ENCODE results near the gene C11orf58. TPM values are rescaled to one million over a fixed set of nuclear protein-coding genes. Genes with fewer than 3 reads are reported as not detected.

C11orf58 gene
- total RNA-seq (2014; rRNA removed) = 175 and 176 TPM in 2 replicates
- 173 TPM for polyA plus RNA-seq (2012)

- peak; percentile 96 for DNase-seq (ENCODE audit: low read depth)
These were observed at the start of gene C11orf58 for GRCh38 chr11:16738193-16738946. C11orf58 (plus strand) TSS chr11:16738647; CDS start chr11:16738779, 132 bp downstream.

DNA sequence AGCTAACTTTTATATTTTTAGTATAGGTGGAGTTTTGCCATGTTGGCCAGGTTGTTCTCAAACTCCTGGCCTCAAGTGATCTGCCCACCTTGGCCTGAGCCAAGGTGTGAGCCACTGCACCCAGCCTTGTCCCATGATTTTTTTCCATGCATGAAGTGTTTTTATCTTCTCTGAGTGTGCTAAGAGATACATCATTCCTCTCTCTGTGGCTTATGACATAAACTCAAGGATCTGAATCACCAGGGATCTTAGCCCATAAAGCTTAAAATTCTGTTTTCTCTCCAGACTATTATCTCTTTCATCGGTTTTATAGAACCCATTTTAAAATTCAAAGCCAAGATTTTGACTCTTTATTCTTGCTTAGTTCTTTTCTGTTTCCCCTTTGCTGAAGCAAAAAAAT, 48.4 kb upstream of the C11orf58 start:
- no peak for DNase-seq (ENCODE audit: low read depth)

- DNase-seq (ENCODE audit: low read depth) = no peak
These were observed 34.7 kb upstream of the C11orf58 start for GRCh38 chr11:16703795-16704194.

DNA sequence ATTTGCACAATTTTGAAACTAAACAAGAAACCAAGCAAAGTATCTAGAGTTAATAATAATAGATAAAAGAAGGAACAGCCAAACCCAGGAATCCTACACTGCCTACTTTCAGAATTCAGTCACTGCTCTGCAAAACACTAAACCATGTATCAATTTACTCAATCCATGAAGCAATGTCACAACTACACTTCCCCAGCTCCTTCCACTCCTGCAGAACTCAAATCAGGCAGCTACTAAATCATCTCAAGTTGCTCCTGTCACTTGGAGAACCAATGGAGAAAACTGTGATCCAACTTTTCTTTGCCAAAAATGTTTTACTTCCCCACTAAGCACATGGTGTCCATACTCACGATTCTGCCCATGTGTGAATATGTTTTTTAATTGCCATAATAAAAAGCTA, 24.9 kb upstream of the C11orf58 start:
- no peak for DNase-seq (ENCODE audit: low read depth)

DNA sequence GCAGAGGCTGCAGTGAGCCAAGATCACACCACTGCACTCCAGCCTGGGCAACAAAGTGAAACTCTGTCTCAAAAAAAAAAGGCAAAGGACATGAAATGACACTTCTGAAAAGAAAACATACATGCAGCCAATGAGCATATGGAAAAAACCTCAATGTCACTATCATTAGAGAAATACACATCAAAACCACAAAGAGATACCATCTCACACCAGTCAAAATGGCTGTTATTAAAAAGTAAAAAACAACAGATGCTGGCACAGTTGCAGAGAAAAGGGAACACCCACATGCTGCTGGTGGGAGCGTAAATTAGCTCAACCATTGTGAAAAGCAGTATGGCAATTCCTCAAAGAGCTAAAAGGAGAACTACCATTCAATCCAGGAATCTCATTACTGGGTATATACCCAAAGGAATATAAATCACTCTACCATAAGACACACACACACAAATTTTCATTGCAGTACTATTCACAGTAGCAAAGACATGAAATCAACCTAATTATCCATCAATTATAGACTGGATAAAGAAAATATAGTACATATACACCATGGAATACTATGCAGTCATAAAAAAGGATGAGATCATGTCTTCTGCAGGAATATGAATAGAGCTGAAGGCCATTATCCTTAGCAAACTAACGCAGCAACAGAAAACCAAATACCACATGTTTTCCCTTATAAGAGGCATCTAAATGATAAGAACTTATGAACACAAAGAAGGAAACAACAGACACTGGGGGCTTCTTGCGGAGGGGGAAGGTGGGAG, 15.7 kb upstream of the C11orf58 start:
- no peak for DNase-seq (ENCODE audit: low read depth)

- DNase-seq (ENCODE audit: low read depth) = no peak
These were observed 10.6 kb upstream of the C11orf58 start for GRCh38 chr11:16727806-16728205.

DNA sequence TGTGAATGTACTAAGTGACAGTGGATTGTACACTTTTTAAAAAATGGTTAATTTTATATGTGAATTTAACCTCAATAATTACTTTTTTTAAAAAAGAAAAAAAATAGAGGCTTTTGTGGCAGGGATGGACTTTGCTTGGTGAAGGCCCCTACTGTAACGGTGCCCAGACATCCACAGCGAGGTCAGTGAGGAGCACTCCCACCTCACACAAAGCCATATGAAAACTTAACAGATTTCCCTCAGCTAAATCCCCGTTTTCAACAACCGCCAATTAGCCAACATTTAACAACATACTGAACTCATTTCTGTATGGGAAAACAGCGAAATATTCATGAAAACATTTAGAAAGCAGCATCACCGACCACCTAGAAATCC, 642 bp upstream of the C11orf58 start:
- DNase-seq (ENCODE audit: low read depth) = no peak

DNA sequence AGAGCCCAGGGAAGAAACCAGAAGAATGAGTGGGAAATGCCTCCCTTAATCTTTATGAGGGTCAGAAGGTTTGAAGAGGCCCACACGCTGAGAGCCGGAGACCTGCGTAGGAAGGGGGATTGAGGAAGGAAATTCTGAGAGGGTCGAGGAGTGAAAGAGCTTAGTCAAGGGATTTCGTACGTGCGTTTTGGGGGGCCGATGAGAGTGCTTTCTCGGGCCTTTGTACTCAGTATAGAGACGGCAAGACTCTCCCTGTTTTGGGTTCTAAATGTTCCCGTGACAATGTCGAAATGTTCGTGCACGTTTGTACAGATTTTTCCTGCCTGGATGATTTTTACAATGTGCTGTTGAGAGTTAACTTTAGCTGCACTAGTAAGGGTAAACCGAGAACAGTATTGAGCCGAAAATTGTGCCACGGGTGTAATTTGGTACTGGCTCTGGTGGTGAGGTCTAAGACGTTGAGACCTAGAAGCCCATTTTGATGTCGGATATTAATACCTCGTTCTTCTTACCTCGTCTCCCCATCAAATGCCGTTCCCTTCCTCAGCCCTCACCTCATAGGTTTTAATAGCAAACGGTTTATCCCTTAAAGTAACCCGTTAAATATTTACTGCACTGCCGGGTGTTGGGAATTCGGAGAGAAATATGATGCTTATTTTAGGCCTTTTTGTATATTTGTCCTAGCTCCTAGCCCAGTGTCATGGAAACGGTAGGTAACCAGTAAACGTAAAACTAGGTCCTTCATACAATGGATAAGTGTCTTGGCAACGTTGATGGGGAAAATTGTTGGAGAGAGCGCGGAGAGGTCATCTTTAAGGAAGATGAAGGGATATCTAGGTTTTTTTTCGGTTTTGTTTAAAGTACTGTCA, 734 bp downstream of the C11orf58 start:
- DNase-seq (ENCODE audit: low read depth) = peak; percentile 14

DNA sequence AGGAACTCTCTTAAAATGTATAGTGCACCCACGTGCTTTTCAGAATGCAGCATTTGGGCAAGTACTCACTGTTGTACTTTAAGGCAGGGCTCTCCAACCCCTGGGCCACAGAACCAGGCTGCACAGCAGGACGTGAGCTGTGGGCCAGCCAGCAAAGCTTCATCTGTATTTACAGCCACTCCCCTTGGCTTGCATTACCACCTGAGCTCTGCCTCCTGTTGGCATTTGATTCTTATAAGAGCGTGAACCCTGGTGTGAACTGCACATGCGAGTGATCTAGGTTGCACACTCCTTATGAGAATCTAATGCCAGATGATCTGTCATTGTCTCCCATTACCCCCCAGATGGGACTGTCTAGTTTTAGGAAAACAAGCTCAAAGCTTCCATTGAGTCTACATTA, 3.0 kb downstream of the C11orf58 start:
- no peak for DNase-seq (ENCODE audit: low read depth)

DNA sequence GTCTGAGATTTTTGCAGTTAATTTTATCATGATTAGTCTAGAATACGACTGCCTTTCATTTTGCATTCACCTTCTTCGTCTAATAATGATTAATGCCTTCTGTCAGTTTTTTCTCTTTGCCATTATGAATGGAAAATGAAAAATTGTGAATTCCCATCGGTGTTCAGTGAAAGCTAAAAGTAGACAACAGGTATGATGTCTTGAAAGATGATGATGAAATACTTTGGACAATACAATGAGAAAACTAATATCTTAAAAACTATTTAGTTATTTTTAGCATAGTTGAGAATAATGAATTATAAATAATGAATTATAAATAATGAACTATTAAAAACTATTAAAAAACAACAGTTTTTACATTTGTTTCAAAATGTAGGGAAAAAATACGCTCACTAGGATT, 5.0 kb downstream of the C11orf58 start:
- DNase-seq (ENCODE audit: low read depth) = no peak

- DNase-seq (ENCODE audit: low read depth) = no peak
These were observed 5.8 kb downstream of the C11orf58 start for GRCh38 chr11:16744128-16744725.

- DNase-seq (ENCODE audit: low read depth) = no peak
These were observed 7.6 kb downstream of the C11orf58 start for GRCh38 chr11:16745950-16746605.

- DNase-seq (ENCODE audit: low read depth) = no peak
These were observed 10.6 kb downstream of the C11orf58 start for GRCh38 chr11:16749092-16749491.

- no peak for DNase-seq (ENCODE audit: low read depth)
These were observed 11.2 kb downstream of the C11orf58 start for GRCh38 chr11:16749666-16750065.

DNA sequence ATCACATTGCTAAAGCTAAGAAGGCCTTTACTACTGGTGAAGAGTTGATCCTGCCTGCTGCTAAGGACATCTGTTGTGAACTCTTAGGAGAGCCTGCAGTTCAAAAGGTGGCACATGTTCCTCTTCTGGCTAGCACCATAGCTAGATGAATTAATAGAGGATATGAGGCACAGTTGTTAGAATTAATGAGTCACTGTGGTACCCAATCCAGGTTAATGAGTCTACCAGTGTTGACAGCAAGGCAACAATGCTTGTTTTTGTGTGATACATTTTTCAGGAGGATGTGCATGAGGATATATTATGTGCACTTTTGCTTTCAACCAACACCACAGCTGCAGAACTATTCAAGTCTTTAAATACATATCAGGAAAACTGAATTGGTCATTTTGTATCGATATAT, 12.0 kb downstream of the C11orf58 start:
- DNase-seq (ENCODE audit: low read depth) = peak; percentile 20

DNA sequence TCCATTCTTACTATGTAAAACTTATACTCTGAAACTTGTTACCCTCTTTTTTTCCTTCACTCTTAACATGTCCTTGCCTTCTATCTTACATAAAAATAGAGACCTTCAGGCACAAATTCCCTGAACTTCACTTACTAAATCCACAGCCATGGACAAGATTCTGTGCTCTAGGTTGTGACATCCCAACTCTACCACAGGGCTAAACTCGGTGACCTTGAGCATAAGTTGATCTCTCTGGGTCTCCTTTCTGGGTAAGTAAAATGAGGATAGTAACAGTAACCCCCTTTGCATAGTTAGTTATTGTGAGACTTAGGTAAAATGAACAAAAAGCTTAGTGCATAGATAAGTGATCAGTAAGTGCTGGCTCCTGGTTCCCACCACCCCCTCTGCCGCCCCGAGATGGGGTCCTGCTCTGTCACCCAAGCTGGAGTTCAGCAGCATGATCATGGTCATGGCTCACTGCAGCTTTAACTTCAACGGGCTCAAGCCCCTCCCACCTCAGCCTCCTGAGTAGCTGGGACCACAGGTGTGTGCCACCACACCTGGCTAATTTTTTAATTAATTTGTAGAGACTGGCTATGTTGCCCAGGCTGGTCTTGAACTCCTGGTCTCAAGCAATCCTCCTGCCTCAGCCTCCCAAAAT, 20.1 kb downstream of the C11orf58 start:
- no peak for DNase-seq (ENCODE audit: low read depth)

DNA sequence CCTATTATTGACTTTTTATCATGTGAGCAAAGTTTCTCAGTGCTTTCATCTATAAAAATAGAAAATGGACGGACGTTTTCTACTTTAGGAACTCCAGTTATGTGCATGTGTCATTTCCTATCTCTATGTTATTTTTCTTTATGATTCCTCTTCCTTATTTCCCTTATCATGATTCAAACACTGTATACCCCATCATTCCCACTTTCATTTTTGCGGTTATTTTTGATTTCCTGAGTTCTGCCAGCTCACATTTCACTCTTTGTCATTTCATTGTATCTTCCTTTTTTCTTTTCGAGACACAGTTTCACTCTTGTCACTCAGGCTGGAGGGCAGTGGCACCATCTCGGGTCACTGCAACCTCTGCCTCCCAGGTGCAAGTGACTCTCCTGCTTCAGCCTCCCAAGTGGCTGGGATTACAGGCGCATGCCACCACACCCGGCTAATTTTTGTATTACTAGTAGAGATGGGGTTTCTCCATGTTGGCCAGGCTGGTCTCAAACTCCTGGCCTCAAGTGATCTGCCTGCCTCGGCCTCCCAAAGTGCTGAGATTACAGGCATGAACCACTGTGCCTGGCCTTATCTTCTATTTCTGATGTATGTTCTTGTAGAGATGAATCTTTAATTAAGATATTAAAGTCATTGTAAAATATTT, 21.5 kb downstream of the C11orf58 start:
- DNase-seq (ENCODE audit: low read depth) = peak; percentile 6

DNA sequence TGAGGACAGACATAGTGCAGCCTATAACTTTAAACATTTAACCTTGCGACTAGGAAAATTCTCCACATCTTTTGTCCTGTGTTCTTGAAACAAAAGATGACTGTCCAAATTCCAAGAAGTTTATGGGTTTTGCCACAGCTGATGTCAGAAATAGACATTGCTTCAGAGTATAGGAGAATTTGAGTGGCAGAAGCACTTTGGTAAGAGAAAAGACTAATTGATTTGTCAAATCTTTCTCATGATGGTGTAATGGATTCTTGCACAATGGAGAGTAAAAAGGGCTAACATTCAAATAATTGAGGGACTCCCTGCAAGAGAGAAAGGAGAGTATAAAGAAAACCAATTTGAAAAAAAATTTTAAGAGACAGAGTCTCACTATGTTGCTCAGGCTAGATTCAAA, 25.3 kb downstream of the C11orf58 start:
- no peak for DNase-seq (ENCODE audit: low read depth)

DNA sequence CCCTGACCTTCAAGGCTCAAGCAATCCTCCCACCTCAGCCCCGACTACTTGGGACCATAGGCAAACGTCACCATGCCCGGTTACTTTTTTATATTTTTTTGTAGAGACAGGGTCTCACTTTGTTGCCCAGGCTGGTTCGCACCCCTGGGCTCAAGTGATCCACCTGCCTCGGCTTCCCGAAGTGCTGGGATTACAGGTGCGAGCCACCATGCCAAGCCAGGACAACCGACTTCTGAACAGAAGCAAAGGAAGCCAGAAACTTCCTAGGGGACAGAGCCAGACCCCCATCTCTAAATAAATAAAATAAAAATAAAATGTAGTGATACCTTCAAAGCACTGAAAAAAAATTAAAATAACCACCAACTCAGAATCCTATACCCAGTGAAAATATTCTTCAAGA, 26.4 kb downstream of the C11orf58 start:
- DNase-seq (ENCODE audit: low read depth) = no peak

DNA sequence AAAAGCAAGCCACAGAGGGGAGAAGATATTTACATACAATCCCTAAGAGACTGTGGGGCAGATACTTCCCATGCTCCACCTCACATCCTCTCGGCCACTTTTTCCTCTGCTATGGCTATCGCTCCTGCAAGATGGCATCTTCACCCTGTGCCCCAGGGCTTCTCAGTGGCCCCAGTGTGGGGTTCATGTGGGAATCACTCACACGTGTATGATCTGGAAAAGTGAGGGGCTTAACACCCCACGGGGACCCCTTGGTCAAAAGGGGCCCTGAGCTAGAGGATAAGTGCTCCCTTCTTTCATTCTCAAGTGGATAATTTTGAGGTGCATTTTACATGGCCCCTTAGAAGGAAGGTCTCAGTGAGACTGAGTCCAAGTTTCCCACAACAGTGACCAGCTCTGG, 28.7 kb downstream of the C11orf58 start:
- no peak for DNase-seq (ENCODE audit: low read depth)

Data from LHCN-M2 (cell line).